Stimulated activated CD4-positive, alpha-beta T cell treated with anti-CD3 and anti-CD28 coated beads, Interleukin-15, amount 100 ng/mL, for 24 hours (primary cell): ENCODE data around the gene STRIP1.
"Not testable (repeated sequence)": the region's sequence is repeated elsewhere in the genome, so short reads cannot be mapped to it uniquely, and the experiment has no call there.

Experiments
- DNase-seq: peaks from one replicate; pipeline ENCODE4 v3.0.0-alpha.2; 2020

The STRIP1 gene

GRCh38 chr1:110070671-110071242 is 36.3 kb downstream of the STRIP1 start, which contains the start of gene ALX3:
TSS of gene ALX3 (minus strand) at chr1:110070672. CDS start at chr1:110070612, 60 bp downstream.
- no peak for DNase-seq

DNA sequence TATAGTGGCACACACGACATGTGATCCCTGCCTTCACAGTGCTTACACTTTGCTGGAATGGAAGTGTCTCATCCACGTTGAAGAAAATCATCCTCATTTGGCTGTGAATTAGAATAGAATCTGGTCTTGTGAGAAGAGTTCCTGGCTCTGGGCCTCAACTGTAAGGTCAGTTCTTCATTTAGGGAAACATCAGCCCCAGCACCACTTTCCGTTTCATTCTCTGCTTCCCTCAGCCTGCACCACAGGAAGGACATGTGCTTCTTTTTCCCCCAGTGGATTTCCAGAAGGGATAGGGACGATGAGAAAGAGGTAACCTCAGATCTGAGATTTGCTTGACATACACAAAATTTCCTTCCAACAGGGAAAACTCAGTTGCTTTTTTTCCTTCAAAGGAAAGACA is 39.7 kb downstream of the STRIP1 start:
- DNase-seq, result no peak

DNA sequence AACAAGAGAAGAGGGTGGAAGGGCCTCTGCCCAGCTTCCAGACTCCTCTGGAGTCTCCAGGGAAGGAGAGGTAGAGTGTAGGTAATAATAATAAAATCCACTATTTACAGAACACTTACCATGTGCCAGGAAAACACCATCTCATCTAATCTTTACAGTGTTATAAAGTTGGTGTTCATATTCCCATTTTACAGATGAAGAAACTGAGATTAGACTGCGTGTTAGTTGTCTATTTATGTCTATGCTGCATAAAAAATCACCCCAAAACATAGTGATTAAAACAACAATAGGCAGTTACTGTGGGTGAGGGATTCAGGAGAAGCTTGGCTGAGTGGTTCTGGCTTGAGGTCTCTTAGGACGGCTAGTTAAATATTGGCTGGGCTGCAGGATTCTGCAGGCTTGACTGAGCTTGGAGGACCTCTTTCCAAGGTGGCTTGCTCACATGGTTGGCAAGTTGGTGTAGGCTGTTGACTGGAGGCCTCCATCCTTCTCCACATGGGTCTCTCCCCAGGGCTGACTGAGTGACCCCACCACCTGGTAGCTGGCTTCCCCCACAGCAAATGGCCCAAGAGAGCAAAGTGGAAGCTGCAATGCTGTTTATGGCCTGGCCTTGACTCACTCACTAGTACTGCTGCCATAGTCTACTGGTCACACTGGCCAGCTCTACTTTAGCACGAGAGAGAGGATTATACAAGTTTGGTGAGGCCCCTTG is 42.5 kb downstream of the STRIP1 start:
- DNase-seq, result no peak

GRCh38 chr1:110079995-110080394 is 45.6 kb downstream of the STRIP1 start:
- DNase-seq, result not testable (repeated sequence)

DNA sequence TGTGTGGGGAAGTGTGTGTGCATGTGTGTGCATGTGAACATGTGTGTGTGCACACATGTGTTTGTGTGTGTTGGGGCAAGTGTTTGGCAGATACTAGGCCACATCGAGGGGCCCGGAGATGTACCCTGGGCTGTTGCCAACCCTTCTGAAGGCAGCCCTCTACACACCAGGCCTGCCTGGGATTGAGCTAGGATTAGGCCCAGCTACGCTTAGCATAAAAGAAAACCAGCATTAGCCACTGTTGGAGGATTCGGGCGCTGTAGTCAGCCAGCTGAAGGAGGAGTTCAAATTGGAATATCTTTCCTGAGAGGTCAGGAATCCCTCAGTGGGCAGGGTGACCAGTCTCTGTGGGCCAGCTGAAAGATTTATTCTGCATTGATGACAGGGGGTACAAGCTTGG is 46.6 kb downstream of the STRIP1 start:
- DNase-seq, result no peak

- no peak for DNase-seq
Observed at GRCh38 chr1:110082477-110082876, 48.1 kb downstream of the STRIP1 start.

DNA sequence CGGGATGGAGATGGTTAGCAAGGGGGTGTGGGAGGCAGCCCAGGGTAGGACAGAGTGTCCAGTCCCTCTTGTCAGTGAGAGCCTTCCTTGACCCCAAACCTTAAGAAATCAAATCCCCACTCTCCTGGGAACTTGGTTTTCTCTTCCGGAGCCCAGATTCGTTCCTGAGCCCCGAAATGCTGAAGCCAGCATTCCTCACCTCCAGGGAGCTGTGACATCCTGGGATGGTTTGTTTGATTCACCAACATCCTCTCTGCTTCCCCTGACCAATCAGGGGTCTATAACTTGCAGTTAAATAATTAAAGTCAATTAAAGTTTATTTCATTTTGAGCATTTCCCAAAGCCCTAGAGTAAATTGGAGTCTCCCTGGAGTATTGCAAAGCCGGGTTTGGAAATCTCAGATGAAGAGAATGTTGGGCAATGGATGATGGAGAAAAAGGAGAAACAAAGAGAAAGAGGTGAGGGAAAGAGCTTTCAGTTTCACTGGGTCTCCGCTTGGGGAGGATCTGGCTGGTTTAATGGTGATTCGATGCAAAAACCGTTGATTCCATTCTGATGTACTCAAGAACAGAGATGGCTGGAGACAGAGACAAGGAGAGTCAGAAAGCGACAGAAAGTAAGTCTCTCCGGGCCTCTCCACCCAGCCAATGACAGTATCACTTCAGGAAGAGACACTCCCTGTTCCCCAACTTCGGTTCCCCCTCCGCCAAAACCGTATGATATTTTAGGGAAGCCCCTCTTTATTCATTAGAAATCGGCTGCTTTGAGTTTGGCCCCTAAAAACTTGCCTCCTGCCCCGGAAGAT is 48.8 kb downstream of the STRIP1 start:
- no peak for DNase-seq

DNA sequence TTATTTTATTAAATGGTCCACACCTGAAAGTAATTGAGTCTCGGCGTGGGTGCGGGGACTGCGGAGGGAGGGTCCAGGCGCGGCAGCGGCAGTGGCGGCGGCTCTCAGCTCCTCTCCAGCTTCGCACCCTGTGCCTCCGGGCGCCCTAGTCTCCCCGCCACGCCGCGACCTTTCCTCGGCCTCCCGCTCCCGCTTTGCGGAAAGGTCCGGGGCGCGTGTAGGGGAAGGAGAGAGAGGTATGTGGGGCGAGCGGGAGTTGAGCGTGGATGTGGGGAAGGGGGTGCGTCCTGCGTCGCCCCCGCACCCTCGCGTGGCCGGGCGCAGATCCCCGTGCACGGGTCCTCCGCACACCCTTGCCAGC is 49.4 kb downstream of the STRIP1 start:
- peak; percentile 24 for DNase-seq

DNA sequence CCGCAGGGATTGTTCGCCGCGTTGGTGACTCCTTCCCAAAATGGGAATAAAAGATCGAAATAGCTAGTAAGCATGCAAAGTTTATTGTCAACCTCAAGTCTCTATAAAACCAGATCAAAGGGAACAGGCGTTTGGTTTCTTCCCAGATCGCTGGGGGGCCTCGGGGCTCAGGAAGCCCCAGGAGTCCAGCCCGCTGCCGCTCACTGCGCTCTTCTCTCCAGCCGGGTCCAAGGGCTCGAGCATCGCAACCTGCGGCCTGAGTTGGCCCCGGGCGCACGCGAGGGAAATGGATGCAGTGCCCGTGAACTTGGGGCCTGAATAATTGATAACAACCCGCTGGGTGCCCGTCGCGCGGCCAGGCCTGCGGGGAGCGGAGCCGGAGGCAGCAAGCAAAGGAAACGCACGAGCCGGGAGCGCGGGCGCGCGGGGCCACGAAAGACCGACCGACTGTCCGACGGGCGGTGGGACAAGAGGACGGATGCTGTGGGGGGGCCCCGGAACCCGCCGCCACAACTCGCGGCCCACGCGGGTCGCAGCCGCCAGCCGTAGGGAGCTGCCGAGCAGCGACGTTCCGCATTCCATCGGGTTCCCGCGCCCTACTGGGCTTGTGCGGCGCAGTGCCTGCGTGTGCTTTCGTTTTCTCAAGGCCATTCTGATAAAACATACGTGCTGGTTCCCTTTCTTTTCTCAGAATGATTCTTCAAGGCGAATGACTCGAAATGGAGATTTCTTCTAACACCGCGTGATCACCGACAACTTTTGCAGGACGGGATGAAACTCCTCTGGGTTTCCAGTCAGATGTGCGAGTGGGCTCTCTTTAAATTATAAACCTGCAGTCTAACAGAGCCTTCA is 50.0 kb downstream of the STRIP1 start:
- DNase-seq, result peak; percentile 56

GRCh38 chr1:110085671-110086070 is 51.2 kb downstream of the STRIP1 start:
- DNase-seq, result no peak

- no peak for DNase-seq
Observed at GRCh38 chr1:110086961-110087360, 52.5 kb downstream of the STRIP1 start.

- DNase-seq, result peak; percentile 60
Observed at GRCh38 chr1:110087812-110088738, 53.7 kb downstream of the STRIP1 start.

DNA sequence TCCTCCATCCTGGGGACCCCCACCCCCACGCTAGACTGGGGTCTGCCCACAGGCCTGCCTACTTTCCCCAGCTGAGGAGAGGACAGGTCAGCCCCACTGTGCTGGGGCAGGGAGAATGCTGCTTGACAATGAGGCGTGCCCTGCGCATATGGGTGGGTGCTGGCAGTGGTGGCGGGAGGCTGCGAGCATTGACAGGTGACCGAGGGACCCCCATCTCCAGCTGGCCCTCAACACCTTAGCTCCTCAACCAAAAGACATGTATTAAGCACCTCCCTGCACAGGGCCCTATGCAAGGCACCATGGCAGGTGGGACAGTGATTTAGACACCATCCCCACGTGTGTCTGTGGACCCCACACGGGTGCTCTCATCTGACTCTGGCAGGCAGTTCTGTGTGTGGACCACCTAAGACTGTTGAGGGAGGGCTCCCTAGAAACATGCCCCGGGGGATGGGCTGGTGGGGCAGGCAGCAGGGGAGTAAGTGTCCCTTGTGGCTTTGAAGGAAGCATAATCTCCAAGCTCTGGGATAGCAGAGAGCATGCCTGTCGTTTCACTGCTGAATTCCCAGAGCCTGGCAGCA is 54.4 kb downstream of the STRIP1 start:
- DNase-seq, result no peak

DNA sequence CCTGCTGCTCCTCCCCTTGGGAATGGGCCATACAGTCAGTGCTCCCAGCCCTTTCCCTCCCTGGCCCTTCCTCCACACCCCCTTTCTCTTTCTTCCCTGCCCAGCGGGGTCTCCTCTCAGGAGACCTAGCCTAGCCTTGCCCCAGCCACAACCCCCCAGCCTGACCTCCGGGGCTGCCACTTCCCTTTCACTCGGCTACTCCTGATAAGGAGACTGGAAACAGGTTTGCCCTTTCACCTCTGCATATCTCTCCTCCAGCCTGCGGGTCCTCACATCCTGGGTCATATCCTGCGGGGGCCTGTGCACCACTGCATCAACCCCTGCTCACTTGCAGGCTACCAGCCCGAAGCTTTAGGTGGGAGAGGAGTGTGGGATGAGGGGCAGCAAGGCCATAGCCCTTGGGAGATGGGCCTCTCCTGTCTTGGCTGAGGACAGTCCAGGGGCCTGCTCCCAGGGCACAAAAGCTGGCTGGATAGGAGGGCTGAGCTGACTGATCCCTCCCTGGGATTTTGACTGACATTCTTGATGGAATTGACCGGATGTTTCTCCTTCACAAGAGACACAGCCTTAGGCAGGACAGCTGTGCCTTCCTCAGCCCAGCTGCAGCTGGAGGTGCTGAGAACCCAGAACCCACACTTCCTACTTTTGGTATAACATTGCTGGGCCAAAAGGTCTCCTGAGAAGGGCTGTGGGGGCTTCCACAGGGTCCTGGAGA is 55.3 kb downstream of the STRIP1 start:
- DNase-seq, result no peak

GRCh38 chr1:110091381-110091780 is 57.0 kb downstream of the STRIP1 start:
- no peak for DNase-seq

- DNase-seq, result no peak
Observed at GRCh38 chr1:110091791-110092190, 57.4 kb downstream of the STRIP1 start.

GRCh38 chr1:110092991-110093390 is 58.6 kb downstream of the STRIP1 start:
- DNase-seq, result no peak

DNA sequence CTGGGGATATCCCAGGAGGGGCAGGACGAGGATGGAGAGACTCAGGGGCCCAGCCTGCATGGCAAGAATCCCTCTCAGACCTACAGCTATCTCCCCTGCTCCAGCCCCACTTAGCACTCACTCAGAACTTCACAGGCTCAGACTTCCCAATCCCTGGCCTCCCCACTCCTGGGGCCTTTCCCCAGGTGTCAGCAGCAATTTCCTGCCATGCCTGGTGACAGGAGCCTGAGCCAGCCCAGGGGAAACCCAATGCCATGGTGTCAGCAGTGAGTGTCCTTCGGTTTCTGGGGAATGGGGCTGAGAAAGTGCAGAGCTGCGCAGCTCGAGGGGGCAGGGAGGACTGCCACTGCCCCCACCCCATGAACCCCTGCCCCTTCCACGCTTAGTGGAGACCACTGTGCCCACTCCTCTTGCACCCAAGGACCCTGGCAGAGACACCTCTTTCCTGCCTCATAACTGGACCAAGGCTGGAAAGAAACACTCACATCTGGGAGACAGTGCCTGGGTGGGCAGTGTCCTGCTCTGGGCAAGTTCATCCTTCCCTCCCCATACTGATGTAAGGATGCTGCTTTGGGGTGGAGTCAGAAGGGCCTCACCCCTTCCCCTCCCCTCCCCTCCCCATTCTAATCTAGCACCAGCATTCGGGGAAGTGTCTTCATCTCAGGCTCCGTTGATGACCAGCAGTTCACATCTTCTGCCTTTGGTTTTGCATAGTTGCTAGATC is 60.7 kb downstream of the STRIP1 start:
- no peak for DNase-seq

GRCh38 chr1:110097507-110098221 is 63.2 kb downstream of the STRIP1 start:
- no peak for DNase-seq
